SK-N-SH treated with all-trans-retinoic acid at 6 μM for 48 hours (cell line): ENCODE results near the gene SOHLH1.

Experiments used
- ARNTL ChIP-seq: fragments of 450-650 bp; formaldehyde crosslinking; IDR thresholded peaks from 2 replicates; pipeline ENCODE4 v1.5.0; 2020; ENCODE audit warnings: low read depth, mild to moderate bottlenecking, moderate library complexity, borderline replicate concordance
- GLIS3 ChIP-seq: fragments of 250-450 bp; sonication (Bioruptor Pico); IDR thresholded peaks from 2 replicates; pipeline ENCODE4 v1.5.0; 2020; ENCODE audit warnings: mild to moderate bottlenecking, moderate library complexity
- PPARA ChIP-seq: fragments of 250-450 bp; sonication (Bioruptor Pico); IDR thresholded peaks from 2 replicates; pipeline ENCODE4 v1.5.0; 2020; ENCODE audit warnings: mild to moderate bottlenecking, borderline replicate concordance
- TOX ChIP-seq: fragments of 250-450 bp; sonication (Bioruptor Pico); IDR thresholded peaks from 2 replicates; pipeline ENCODE4 v1.8.0; 2021; ENCODE audit warnings: mild to moderate bottlenecking, moderate library complexity, borderline replicate concordance
- ZFP3 ChIP-seq: fragments of 250-450 bp; sonication (Bioruptor Pico); IDR thresholded peaks from 2 replicates; pipeline ENCODE4 v1.5.0; 2020; ENCODE audit warnings: mild to moderate bottlenecking, moderate library complexity
- ZFP30 ChIP-seq: fragments of 450-650 bp; formaldehyde crosslinking; IDR thresholded peaks from 2 replicates; pipeline ENCODE4 v1.5.0; 2022; ENCODE audit warnings: mild to moderate bottlenecking, moderate library complexity
- ZNF70 ChIP-seq: fragments of 450-650 bp; formaldehyde crosslinking; IDR thresholded peaks from 2 replicates; pipeline ENCODE4 v1.5.0; 2020; ENCODE audit warnings: mild to moderate bottlenecking, moderate library complexity
- TF ChIP-seq, protein P1 (sequence below): fragments of 250-450 bp; sonication (Bioruptor Pico); IDR thresholded peaks from 2 replicates; pipeline ENCODE4 v1.5.1; 2020; ENCODE audit warnings: low read depth, mild to moderate bottlenecking, moderate library complexity
- TF ChIP-seq, protein P2 (sequence below): fragments of 250-450 bp; sonication (Bioruptor Pico); IDR thresholded peaks from 2 replicates; pipeline ENCODE4 v1.8.0; 2020; ENCODE audit warnings: mild to moderate bottlenecking, moderate library complexity, borderline replicate concordance
- TF ChIP-seq, protein P3 (sequence below): fragments of 250-450 bp; sonication (Bioruptor Pico); IDR thresholded peaks from 2 replicates; pipeline ENCODE4 v1.5.0; 2020; ENCODE audit warnings: mild to moderate bottlenecking, moderate library complexity

DNA sequence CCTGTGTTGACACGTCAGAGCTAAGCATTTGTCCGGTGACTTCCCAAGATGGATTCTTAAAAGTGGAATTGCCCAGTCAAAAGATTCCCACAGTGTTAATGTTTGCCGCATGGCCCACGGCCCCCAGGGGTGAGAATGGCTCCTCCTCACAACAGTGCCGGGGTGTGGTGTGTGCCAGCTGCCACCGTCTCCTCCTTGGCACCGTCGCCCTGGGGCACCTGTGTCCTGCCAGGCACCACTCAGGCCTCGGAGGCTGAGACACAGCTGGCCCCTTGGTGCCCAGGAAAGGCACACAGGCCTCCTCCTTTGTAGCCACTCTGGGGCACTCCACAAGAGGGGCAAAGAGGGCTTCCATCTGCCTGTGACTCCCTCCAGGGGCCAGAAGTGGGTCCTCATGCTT is 7.0 kb upstream of the SOHLH1 start:
- TF ChIP-seq PPARA (CRISPR knock-in tag), result no peak
- TF ChIP-seq, protein P1, sequence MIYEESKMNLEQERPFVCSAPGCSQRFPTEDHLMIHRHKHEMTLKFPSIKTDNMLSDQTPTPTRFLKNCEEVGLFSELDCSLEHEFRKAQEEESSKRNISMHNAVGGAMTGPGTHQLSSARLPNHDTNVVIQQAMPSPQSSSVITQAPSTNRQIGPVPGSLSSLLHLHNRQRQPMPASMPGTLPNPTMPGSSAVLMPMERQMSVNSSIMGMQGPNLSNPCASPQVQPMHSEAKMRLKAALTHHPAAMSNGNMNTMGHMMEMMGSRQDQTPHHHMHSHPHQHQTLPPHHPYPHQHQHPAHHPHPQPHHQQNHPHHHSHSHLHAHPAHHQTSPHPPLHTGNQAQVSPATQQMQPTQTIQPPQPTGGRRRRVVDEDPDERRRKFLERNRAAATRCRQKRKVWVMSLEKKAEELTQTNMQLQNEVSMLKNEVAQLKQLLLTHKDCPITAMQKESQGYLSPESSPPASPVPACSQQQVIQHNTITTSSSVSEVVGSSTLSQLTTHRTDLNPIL, result no peak
- TF ChIP-seq GLIS3 (CRISPR knock-in tag), result no peak
- TF ChIP-seq TOX (CRISPR knock-in tag), result no peak
- no peak for TF ChIP-seq ZFP30 (CRISPR knock-in tag)
- no peak for TF ChIP-seq ARNTL (CRISPR knock-in tag)
- no peak for TF ChIP-seq ZNF70
- no peak for TF ChIP-seq ZFP3 (CRISPR knock-in tag)
- TF ChIP-seq, protein P2, sequence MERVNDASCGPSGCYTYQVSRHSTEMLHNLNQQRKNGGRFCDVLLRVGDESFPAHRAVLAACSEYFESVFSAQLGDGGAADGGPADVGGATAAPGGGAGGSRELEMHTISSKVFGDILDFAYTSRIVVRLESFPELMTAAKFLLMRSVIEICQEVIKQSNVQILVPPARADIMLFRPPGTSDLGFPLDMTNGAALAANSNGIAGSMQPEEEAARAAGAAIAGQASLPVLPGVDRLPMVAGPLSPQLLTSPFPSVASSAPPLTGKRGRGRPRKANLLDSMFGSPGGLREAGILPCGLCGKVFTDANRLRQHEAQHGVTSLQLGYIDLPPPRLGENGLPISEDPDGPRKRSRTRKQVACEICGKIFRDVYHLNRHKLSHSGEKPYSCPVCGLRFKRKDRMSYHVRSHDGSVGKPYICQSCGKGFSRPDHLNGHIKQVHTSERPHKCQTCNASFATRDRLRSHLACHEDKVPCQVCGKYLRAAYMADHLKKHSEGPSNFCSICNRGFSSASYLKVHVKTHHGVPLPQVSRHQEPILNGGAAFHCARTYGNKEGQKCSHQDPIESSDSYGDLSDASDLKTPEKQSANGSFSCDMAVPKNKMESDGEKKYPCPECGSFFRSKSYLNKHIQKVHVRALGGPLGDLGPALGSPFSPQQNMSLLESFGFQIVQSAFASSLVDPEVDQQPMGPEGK (CRISPR knock-in tag), result no peak
- TF ChIP-seq, protein P3, sequence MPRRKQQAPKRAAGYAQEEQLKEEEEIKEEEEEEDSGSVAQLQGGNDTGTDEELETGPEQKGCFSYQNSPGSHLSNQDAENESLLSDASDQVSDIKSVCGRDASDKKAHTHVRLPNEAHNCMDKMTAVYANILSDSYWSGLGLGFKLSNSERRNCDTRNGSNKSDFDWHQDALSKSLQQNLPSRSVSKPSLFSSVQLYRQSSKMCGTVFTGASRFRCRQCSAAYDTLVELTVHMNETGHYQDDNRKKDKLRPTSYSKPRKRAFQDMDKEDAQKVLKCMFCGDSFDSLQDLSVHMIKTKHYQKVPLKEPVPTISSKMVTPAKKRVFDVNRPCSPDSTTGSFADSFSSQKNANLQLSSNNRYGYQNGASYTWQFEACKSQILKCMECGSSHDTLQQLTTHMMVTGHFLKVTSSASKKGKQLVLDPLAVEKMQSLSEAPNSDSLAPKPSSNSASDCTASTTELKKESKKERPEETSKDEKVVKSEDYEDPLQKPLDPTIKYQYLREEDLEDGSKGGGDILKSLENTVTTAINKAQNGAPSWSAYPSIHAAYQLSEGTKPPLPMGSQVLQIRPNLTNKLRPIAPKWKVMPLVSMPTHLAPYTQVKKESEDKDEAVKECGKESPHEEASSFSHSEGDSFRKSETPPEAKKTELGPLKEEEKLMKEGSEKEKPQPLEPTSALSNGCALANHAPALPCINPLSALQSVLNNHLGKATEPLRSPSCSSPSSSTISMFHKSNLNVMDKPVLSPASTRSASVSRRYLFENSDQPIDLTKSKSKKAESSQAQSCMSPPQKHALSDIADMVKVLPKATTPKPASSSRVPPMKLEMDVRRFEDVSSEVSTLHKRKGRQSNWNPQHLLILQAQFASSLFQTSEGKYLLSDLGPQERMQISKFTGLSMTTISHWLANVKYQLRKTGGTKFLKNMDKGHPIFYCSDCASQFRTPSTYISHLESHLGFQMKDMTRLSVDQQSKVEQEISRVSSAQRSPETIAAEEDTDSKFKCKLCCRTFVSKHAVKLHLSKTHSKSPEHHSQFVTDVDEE (CRISPR knock-in tag), result no peak
